ENCODE data around the gene SELENOF.
"Not testable (repeated sequence)": the region's sequence is repeated elsewhere in the genome, so short reads cannot be mapped to it uniquely, and the experiment has no call there.

SELENOF gene

DNA sequence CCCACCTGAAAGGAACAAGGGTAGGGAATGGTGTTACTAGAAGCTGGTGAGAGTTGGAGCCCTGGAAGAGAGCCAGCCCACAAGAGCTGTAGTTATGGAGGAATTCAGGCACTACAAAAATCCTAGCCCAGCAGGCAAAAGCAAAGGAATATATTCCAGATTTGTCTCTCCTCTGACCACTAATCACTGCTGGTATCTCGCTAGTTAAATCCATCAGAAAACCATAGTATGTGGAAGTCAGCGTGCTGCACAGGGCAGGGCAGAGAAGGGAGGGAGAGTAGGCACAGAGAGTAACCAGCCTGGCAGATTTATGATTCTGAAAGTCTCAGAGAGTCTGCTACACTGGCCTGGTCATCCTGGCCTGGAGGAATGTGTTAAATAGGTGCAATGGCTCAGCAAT, 88.6 kb downstream of the SELENOF start:
- Histone ChIP-seq H3K27me3 (ENCODE audit: control insufficient read depth in 1 of 2, insufficient read depth in 2 of 2, low read length in 2 of 2) (no peaks in the 10 kb centered on the region), H3K36me3 (ENCODE audit: control insufficient read depth in 1 of 2, insufficient read depth in 2 of 2, low read length in 2 of 2) (no peaks in the 10 kb centered on the region), H3K9ac (ENCODE audit: low read depth in 1 of 2, low read length in 2 of 2) (no peak overlapping the region), H3K4me3 (ENCODE audit: low read depth in 1 of 2, low read length in 2 of 2) (no peak overlapping the region), H3K4me1 (ENCODE audit: control insufficient read depth in 1 of 2, insufficient read depth in 2 of 2, low read length in 2 of 2) (no peaks in the 10 kb centered on the region), H3K27ac (ENCODE audit: low read depth, low read length) (no peak overlapping the region), H3K9me3 (ENCODE audit: control insufficient read depth in 1 of 2, low read length in 2 of 2) (no peaks in the 10 kb centered on the region)

DNA sequence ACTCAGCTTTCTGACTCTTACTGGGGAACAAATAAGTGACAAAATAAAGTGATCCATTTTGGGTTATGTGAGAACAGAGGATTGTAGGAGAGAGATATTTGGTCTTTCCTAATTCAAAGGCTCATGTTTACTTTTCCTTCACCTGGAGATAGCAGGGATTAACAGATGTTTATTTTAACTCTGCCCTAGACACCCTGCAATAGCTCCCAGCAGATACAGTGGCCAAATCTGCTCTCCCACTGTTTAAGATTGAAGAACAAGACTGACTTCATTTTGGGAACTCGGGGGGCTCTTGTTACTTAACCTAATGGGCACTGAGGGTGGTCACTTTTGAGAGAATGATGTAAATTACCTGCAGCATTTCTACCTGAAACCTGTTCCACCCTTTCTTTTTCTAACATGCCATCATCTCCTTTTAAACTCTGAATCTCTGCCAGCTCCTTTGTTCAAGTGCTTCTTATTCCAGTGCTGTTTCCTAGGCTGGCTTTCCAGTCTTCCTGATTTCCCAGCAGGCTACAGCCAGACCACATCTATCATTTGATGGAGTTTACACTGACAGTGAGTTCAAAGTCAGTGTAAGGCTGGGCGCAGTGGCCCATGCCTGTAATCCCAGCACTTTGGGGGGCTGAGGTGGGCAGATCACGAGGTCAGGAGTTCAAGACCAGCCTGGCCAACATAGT, 90.0 kb downstream of the SELENOF start:
- Histone ChIP-seq H3K27me3 (ENCODE audit: control insufficient read depth in 1 of 2, insufficient read depth in 2 of 2, low read length in 2 of 2) (no peaks in the 10 kb centered on the region), H3K9ac (ENCODE audit: low read depth in 1 of 2, low read length in 2 of 2) (no peak overlapping the region), H3K36me3 (ENCODE audit: control insufficient read depth in 1 of 2, insufficient read depth in 2 of 2, low read length in 2 of 2) (no peaks in the 10 kb centered on the region), H3K9me3 (ENCODE audit: control insufficient read depth in 1 of 2, low read length in 2 of 2) (no peaks in the 10 kb centered on the region), H3K4me3 (ENCODE audit: low read depth in 1 of 2, low read length in 2 of 2) (no peak overlapping the region), H3K27ac (ENCODE audit: low read depth, low read length) (no peak overlapping the region), H3K4me1 (ENCODE audit: control insufficient read depth in 1 of 2, insufficient read depth in 2 of 2, low read length in 2 of 2) (no peaks in the 10 kb centered on the region)

DNA sequence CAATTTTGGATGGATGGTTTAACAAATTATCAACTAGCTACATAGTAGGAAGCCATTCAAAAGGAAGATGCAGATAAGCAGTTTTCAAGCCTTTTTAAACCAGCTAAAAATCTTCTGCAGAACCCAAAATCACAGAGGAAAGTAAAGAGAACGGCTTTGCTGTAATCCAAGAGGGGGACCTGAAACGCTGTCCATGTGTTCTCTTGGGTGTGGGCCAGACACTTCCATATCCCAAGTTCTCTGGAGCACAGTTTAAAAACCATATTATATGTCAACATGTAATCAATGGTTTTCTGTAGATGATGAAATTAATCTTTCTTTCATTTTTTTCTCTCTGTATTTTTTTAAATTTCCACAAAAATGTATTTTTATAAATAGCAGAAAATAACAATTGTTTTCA, 90.5 kb downstream of the SELENOF start:
- no peak overlapping the region for H3K4me3 ChIP-seq (ENCODE audit: low read depth in 1 of 2, low read length in 2 of 2)
- no peaks in the 10 kb centered on the region for H3K36me3 ChIP-seq (ENCODE audit: control insufficient read depth in 1 of 2, insufficient read depth in 2 of 2, low read length in 2 of 2)
- H3K27ac ChIP-seq (ENCODE audit: low read depth, low read length): no peak overlapping the region
- H3K9ac ChIP-seq (ENCODE audit: low read depth in 1 of 2, low read length in 2 of 2): no peak overlapping the region
- no peaks in the 10 kb centered on the region for H3K9me3 ChIP-seq (ENCODE audit: control insufficient read depth in 1 of 2, low read length in 2 of 2)
- no peaks in the 10 kb centered on the region for H3K27me3 ChIP-seq (ENCODE audit: control insufficient read depth in 1 of 2, insufficient read depth in 2 of 2, low read length in 2 of 2)
- H3K4me1 ChIP-seq (ENCODE audit: control insufficient read depth in 1 of 2, insufficient read depth in 2 of 2, low read length in 2 of 2): no peaks in the 10 kb centered on the region

DNA sequence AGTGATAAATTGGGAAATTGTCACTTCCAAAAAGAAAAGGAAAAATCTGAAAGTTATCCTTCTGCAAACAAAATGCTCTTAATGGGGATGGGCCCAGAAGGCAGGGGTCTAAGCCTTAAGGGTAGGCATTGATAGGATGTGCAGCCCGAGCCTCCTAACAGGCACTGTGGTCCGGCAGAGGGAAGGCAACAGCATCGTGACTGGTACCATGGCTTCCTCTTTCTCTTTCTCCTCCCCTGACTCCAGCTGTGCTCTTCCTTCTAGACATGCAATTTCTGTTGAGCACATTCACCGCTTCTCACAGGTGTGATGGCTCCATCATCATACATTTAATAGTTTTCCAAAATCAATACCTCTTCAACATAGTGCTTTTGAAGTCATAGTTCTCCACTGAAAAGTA, 91.5 kb downstream of the SELENOF start:
- Histone ChIP-seq H3K27ac (ENCODE audit: low read depth, low read length) (no peak overlapping the region), H3K9me3 (ENCODE audit: control insufficient read depth in 1 of 2, low read length in 2 of 2) (no peaks in the 10 kb centered on the region), H3K9ac (ENCODE audit: low read depth in 1 of 2, low read length in 2 of 2) (no peak overlapping the region), H3K4me1 (ENCODE audit: control insufficient read depth in 1 of 2, insufficient read depth in 2 of 2, low read length in 2 of 2) (no peaks in the 10 kb centered on the region), H3K36me3 (ENCODE audit: control insufficient read depth in 1 of 2, insufficient read depth in 2 of 2, low read length in 2 of 2) (no peaks in the 10 kb centered on the region), H3K4me3 (ENCODE audit: low read depth in 1 of 2, low read length in 2 of 2) (no peak overlapping the region), H3K27me3 (ENCODE audit: control insufficient read depth in 1 of 2, insufficient read depth in 2 of 2, low read length in 2 of 2) (no peaks in the 10 kb centered on the region)

DNA sequence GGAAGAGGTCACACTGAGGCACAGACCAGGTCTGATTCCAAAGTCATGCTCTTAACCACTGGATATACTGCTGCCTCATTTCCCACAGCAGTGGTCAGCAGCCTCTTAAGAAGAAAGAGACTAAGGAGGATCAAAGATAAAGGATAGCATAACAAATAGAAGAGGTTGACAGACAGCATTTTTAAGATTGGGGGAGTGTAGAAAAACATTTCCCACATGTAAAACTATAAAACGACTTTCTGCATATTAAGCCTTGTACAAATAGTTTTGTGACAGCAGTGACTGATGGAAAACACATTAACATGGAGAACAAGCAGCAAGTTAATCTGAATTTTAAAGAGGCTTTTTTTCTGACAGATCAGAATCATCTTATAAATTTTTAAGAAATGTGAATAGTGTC, 92.0 kb downstream of the SELENOF start:
- no peak overlapping the region for H3K9ac ChIP-seq (ENCODE audit: low read depth in 1 of 2, low read length in 2 of 2)
- no peaks in the 10 kb centered on the region for H3K9me3 ChIP-seq (ENCODE audit: control insufficient read depth in 1 of 2, low read length in 2 of 2)
- no peak overlapping the region for H3K27ac ChIP-seq (ENCODE audit: low read depth, low read length)
- no peaks in the 10 kb centered on the region for H3K27me3 ChIP-seq (ENCODE audit: control insufficient read depth in 1 of 2, insufficient read depth in 2 of 2, low read length in 2 of 2)
- no peak overlapping the region for H3K4me3 ChIP-seq (ENCODE audit: low read depth in 1 of 2, low read length in 2 of 2)
- H3K36me3 ChIP-seq (ENCODE audit: control insufficient read depth in 1 of 2, insufficient read depth in 2 of 2, low read length in 2 of 2): no peaks in the 10 kb centered on the region
- no peaks in the 10 kb centered on the region for H3K4me1 ChIP-seq (ENCODE audit: control insufficient read depth in 1 of 2, insufficient read depth in 2 of 2, low read length in 2 of 2)

DNA sequence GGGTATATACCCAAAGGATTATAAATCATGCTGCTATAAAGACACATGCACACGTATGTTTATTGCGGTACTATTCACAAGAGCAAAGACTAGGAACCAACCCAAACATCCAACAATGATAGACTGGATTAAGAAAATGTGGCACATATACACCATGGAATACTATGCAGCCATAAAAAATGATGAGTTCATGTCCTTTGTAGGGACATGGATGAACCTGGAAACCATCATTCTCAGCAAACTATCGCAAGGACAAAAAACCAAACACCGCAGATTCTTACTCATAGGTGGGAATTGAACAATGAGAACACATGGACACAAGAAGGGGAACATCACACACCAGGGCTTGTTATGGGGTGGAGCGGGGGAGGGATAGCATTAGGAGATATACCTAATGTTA, 94.0 kb downstream of the SELENOF start:
- H3K27ac ChIP-seq (ENCODE audit: low read depth, low read length); H3K36me3 ChIP-seq (ENCODE audit: control insufficient read depth in 1 of 2, insufficient read depth in 2 of 2, low read length in 2 of 2); H3K9me3 ChIP-seq (ENCODE audit: control insufficient read depth in 1 of 2, low read length in 2 of 2); H3K27me3 ChIP-seq (ENCODE audit: control insufficient read depth in 1 of 2, insufficient read depth in 2 of 2, low read length in 2 of 2); H3K9ac ChIP-seq (ENCODE audit: low read depth in 1 of 2, low read length in 2 of 2); H3K4me1 ChIP-seq (ENCODE audit: control insufficient read depth in 1 of 2, insufficient read depth in 2 of 2, low read length in 2 of 2); H3K4me3 ChIP-seq (ENCODE audit: low read depth in 1 of 2, low read length in 2 of 2): not testable (repeated sequence)

DNA sequence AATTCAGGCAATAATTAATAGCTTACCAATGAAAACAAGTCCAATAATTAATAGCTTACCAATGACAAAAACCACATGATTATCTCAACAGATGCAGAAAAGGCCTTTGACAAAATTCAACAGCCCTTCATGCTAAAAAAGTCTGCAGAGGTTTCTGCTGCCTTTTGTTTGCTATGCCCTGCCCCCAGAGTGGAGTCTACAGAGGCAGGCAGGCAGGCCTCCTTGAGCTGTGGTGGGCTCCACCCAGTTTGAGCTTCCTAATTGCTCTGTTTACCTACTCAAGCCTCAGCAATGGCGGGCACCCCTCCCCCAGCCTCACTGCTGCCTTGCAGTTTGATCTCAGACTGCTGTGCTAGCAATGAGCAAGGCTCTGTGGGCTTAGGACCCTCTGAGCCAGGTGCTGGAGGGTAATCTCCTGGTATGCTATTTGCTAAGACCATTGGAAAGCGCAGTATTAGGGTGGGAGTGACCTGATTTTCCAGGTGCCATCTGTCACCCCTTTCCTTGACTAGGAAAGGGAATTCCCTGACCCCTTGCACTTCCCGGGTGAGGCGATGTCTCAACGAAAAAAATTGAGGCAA, 96.6 kb downstream of the SELENOF start:
- not testable (repeated sequence) for H3K4me3 ChIP-seq (ENCODE audit: low read depth in 1 of 2, low read length in 2 of 2); H3K4me1 ChIP-seq (ENCODE audit: control insufficient read depth in 1 of 2, insufficient read depth in 2 of 2, low read length in 2 of 2); H3K36me3 ChIP-seq (ENCODE audit: control insufficient read depth in 1 of 2, insufficient read depth in 2 of 2, low read length in 2 of 2); H3K27ac ChIP-seq (ENCODE audit: low read depth, low read length); H3K9ac ChIP-seq (ENCODE audit: low read depth in 1 of 2, low read length in 2 of 2); H3K9me3 ChIP-seq (ENCODE audit: control insufficient read depth in 1 of 2, low read length in 2 of 2); H3K27me3 ChIP-seq (ENCODE audit: control insufficient read depth in 1 of 2, insufficient read depth in 2 of 2, low read length in 2 of 2)

DNA sequence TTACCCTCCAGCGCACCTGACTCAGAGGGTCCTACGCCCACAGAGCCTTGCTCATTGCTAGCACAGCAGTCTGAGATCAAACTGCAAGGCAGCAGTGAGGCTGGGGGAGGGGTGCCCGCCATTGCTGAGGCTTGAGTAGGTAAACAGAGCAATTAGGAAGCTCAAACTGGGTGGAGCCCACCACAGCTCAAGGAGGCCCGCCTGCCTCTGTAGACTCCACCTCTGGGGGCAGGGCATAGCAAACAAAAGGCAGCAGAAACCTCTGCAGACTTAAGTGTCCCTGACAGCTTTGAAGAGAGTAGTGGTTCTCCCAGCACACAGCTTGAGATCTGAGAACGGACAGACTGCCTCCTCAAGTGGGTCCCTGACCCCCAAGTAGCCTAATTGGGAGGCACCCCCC, 99.8 kb downstream of the SELENOF start:
- not testable (repeated sequence) for H3K36me3 ChIP-seq (ENCODE audit: control insufficient read depth in 1 of 2, insufficient read depth in 2 of 2, low read length in 2 of 2); H3K9ac ChIP-seq (ENCODE audit: low read depth in 1 of 2, low read length in 2 of 2); H3K27ac ChIP-seq (ENCODE audit: low read depth, low read length); H3K4me1 ChIP-seq (ENCODE audit: control insufficient read depth in 1 of 2, insufficient read depth in 2 of 2, low read length in 2 of 2); H3K9me3 ChIP-seq (ENCODE audit: control insufficient read depth in 1 of 2, low read length in 2 of 2); H3K27me3 ChIP-seq (ENCODE audit: control insufficient read depth in 1 of 2, insufficient read depth in 2 of 2, low read length in 2 of 2); H3K4me3 ChIP-seq (ENCODE audit: low read depth in 1 of 2, low read length in 2 of 2)
